OCI-LY1 (cell line): ENCODE measurements around the gene MROH2B.

Source experiments
- EZH2 ChIP-seq: fragments of 200-600 bp; sonication (generic), shearing (Covaris generic); IDR thresholded peaks from 2 replicates; pipeline ENCODE4 v1.8.0; 2017; ENCODE audit warnings: borderline replicate concordance, mixed run types, mild to moderate bottlenecking, antibody characterized with exemption, low read length, moderate library complexity, mixed read lengths
- TF ChIP-seq, protein P1 (sequence below): fragments of 200-600 bp; sonication (generic), shearing (Covaris generic); IDR thresholded peaks from 2 replicates; pipeline ENCODE4 v1.5.1; 2017; ENCODE audit warnings: mild to moderate bottlenecking, antibody characterized with exemption, low read length, moderate library complexity, mixed read lengths

DNA sequence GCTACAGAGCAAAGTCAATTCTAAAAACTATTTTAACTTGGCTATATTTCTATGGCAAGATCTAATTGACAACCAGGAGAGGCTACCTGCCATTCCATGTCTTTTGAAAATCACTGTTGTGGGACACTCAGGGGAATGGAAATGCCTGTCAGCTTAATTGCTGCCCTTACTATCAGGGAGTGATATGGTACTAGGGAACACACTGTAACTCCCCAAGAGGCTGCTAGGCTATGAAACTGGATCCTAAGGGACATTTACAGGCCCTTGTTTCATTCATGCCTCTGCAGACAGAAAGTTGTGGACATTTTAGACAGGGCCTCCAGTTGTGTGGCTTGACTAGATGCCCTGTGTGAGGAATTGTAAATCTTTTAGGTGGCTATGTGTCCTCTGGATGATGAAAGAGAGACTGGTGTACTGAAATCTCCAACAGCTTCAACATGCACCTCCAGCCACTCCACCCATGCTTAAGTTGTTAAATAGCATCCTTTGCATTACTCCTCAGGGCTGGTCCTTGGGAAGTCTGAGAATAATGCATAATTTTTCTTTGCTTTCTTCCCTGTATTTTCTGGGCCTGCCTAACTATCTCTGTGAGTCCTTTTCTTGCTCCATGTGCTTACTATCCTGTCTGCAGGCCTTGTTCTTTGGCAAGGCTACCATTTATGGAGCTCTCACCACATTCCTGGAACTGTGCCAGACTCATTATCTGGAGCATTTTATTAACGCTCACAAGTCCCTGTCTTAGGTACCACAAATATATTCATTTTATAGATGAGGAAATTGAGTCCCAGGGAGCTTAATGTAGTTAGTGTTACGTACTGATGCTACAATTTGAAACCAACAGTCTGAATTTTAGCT, 3.2 kb downstream of the MROH2B start:
- no peak for TF ChIP-seq EZH2
- TF ChIP-seq, protein P1, sequence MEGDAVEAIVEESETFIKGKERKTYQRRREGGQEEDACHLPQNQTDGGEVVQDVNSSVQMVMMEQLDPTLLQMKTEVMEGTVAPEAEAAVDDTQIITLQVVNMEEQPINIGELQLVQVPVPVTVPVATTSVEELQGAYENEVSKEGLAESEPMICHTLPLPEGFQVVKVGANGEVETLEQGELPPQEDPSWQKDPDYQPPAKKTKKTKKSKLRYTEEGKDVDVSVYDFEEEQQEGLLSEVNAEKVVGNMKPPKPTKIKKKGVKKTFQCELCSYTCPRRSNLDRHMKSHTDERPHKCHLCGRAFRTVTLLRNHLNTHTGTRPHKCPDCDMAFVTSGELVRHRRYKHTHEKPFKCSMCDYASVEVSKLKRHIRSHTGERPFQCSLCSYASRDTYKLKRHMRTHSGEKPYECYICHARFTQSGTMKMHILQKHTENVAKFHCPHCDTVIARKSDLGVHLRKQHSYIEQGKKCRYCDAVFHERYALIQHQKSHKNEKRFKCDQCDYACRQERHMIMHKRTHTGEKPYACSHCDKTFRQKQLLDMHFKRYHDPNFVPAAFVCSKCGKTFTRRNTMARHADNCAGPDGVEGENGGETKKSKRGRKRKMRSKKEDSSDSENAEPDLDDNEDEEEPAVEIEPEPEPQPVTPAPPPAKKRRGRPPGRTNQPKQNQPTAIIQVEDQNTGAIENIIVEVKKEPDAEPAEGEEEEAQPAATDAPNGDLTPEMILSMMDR, result no peak
